ENCODE measurements around the gene CREB5.
"Not testable (repeated sequence)": the region's sequence is repeated elsewhere in the genome, so short reads cannot be mapped to it uniquely, and the experiment has no call there.

CREB5 gene

GRCh38 chr7:28605427-28606085 lies 193.2 kb downstream of the CREB5 start:
- Histone ChIP-seq H3K36me3 (ENCODE audit: control insufficient read depth, insufficient read depth, low read length) (no peaks in the 10 kb centered on the region), H3K27me3 (ENCODE audit: control insufficient read depth, insufficient read depth, low read length) (no peaks in the 10 kb centered on the region), H3K4me1 (ENCODE audit: control insufficient read depth, insufficient read depth, low read length) (no peaks in the 10 kb centered on the region), H3K27ac (ENCODE audit: low read length) (no peak overlapping the region), H3K4me3 (ENCODE audit: low read length) (no peak overlapping the region), H3K9me3 (ENCODE audit: control insufficient read depth, insufficient read depth, low read length) (no peaks in the 10 kb centered on the region)
- no peak for DNase-seq (ENCODE audit: low read depth, low spot score)
- WGBS (ENCODE audit: insufficient coverage, insufficient read length): no CpG with 5 or more reads among the region's 7 CpGs

- no peaks in the 10 kb centered on the region for H3K36me3 ChIP-seq (ENCODE audit: control insufficient read depth, insufficient read depth, low read length)
- H3K4me3 ChIP-seq (ENCODE audit: low read length): no peak overlapping the region
- H3K27ac ChIP-seq (ENCODE audit: low read length): no peak overlapping the region
- H3K4me1 ChIP-seq (ENCODE audit: control insufficient read depth, insufficient read depth, low read length): no peaks in the 10 kb centered on the region
- H3K9me3 ChIP-seq (ENCODE audit: control insufficient read depth, insufficient read depth, low read length): no peaks in the 10 kb centered on the region
- no peaks in the 10 kb centered on the region for H3K27me3 ChIP-seq (ENCODE audit: control insufficient read depth, insufficient read depth, low read length)
- DNase-seq (ENCODE audit: low read depth, low spot score): no peak
Observed at GRCh38 chr7:28606421-28606820, 194.1 kb downstream of the CREB5 start.

- no CpG with 5 or more reads among the region's 4 CpGs for WGBS (ENCODE audit: insufficient coverage, insufficient read length)
- no peak for DNase-seq (ENCODE audit: low read depth, low spot score)
Observed at GRCh38 chr7:28607855-28608193, 195.5 kb downstream of the CREB5 start.

GRCh38 chr7:28608237-28608656 lies 195.9 kb downstream of the CREB5 start:
- H3K27me3 ChIP-seq (ENCODE audit: control insufficient read depth, insufficient read depth, low read length): no peaks in the 10 kb centered on the region
- no peaks in the 10 kb centered on the region for H3K36me3 ChIP-seq (ENCODE audit: control insufficient read depth, insufficient read depth, low read length)
- no peak overlapping the region for H3K4me3 ChIP-seq (ENCODE audit: low read length)
- DNase-seq (ENCODE audit: low read depth, low spot score): no peak
- H3K27ac ChIP-seq (ENCODE audit: low read length): no peak overlapping the region
- 100% methylated on average over 1 of the region's 1 CpG for WGBS (ENCODE audit: insufficient coverage, insufficient read length)
- H3K9me3 ChIP-seq (ENCODE audit: control insufficient read depth, insufficient read depth, low read length): no peaks in the 10 kb centered on the region
- H3K4me1 ChIP-seq (ENCODE audit: control insufficient read depth, insufficient read depth, low read length): no peaks in the 10 kb centered on the region

More at GRCh38 chr7:28607855-28608193, 195.5 kb downstream of the CREB5 start:
- Histone ChIP-seq H3K27me3 (ENCODE audit: control insufficient read depth, insufficient read depth, low read length) (no peaks in the 10 kb centered on the region), H3K27ac (ENCODE audit: low read length) (no peak overlapping the region), H3K4me3 (ENCODE audit: low read length) (no peak overlapping the region), H3K36me3 (ENCODE audit: control insufficient read depth, insufficient read depth, low read length) (no peaks in the 10 kb centered on the region), H3K9me3 (ENCODE audit: control insufficient read depth, insufficient read depth, low read length) (no peaks in the 10 kb centered on the region), H3K4me1 (ENCODE audit: control insufficient read depth, insufficient read depth, low read length) (no peaks in the 10 kb centered on the region)

GRCh38 chr7:28608731-28609130 lies 196.4 kb downstream of the CREB5 start:
- H3K36me3 ChIP-seq (ENCODE audit: control insufficient read depth, insufficient read depth, low read length): no peaks in the 10 kb centered on the region
- no CpG with 5 or more reads among the region's 3 CpGs for WGBS (ENCODE audit: insufficient coverage, insufficient read length)
- no peaks in the 10 kb centered on the region for H3K27me3 ChIP-seq (ENCODE audit: control insufficient read depth, insufficient read depth, low read length)
- DNase-seq (ENCODE audit: low read depth, low spot score): no peak
- H3K4me1 ChIP-seq (ENCODE audit: control insufficient read depth, insufficient read depth, low read length): no peaks in the 10 kb centered on the region
- H3K27ac ChIP-seq (ENCODE audit: low read length): no peak overlapping the region
- H3K4me3 ChIP-seq (ENCODE audit: low read length): no peak overlapping the region
- no peaks in the 10 kb centered on the region for H3K9me3 ChIP-seq (ENCODE audit: control insufficient read depth, insufficient read depth, low read length)

GRCh38 chr7:28609608-28610007 lies 197.3 kb downstream of the CREB5 start:
- H3K27ac ChIP-seq (ENCODE audit: low read length): no peak overlapping the region
- H3K9me3 ChIP-seq (ENCODE audit: control insufficient read depth, insufficient read depth, low read length): no peaks in the 10 kb centered on the region
- H3K4me1 ChIP-seq (ENCODE audit: control insufficient read depth, insufficient read depth, low read length): no peaks in the 10 kb centered on the region
- no peaks in the 10 kb centered on the region for H3K27me3 ChIP-seq (ENCODE audit: control insufficient read depth, insufficient read depth, low read length)
- H3K36me3 ChIP-seq (ENCODE audit: control insufficient read depth, insufficient read depth, low read length): no peaks in the 10 kb centered on the region
- no CpG with 5 or more reads among the region's 3 CpGs for WGBS (ENCODE audit: insufficient coverage, insufficient read length)
- no peak for DNase-seq (ENCODE audit: low read depth, low spot score)
- no peak overlapping the region for H3K4me3 ChIP-seq (ENCODE audit: low read length)

GRCh38 chr7:28611399-28611897 lies 199.1 kb downstream of the CREB5 start:
- H3K4me1 ChIP-seq (ENCODE audit: control insufficient read depth, insufficient read depth, low read length); H3K27me3 ChIP-seq (ENCODE audit: control insufficient read depth, insufficient read depth, low read length); H3K9me3 ChIP-seq (ENCODE audit: control insufficient read depth, insufficient read depth, low read length); H3K27ac ChIP-seq (ENCODE audit: low read length); DNase-seq (ENCODE audit: low read depth, low spot score); H3K36me3 ChIP-seq (ENCODE audit: control insufficient read depth, insufficient read depth, low read length); H3K4me3 ChIP-seq (ENCODE audit: low read length): not testable (repeated sequence)
- WGBS (ENCODE audit: insufficient coverage, insufficient read length): 100% methylated on average over 1 of the region's 4 CpGs

- Histone ChIP-seq H3K36me3 (ENCODE audit: control insufficient read depth, insufficient read depth, low read length) (no peaks in the 10 kb centered on the region), H3K4me3 (ENCODE audit: low read length) (no peak overlapping the region), H3K4me1 (ENCODE audit: control insufficient read depth, insufficient read depth, low read length) (no peaks in the 10 kb centered on the region), H3K27ac (ENCODE audit: low read length) (no peak overlapping the region), H3K9me3 (ENCODE audit: control insufficient read depth, insufficient read depth, low read length) (no peaks in the 10 kb centered on the region), H3K27me3 (ENCODE audit: control insufficient read depth, insufficient read depth, low read length) (no peaks in the 10 kb centered on the region)
- no CpG with 5 or more reads among the region's 6 CpGs for WGBS (ENCODE audit: insufficient coverage, insufficient read length)
- no peak for DNase-seq (ENCODE audit: low read depth, low spot score)
Observed at GRCh38 chr7:28613262-28613661, 200.9 kb downstream of the CREB5 start.

- no CpG with 5 or more reads among the region's 4 CpGs for WGBS (ENCODE audit: insufficient coverage, insufficient read length)
- peak; percentile 29 for DNase-seq (ENCODE audit: low read depth, low spot score)
- no peaks in the 10 kb centered on the region for H3K4me1 ChIP-seq (ENCODE audit: control insufficient read depth, insufficient read depth, low read length)
- H3K27ac ChIP-seq (ENCODE audit: low read length): no peak overlapping the region
- no peak overlapping the region for H3K4me3 ChIP-seq (ENCODE audit: low read length)
- H3K27me3 ChIP-seq (ENCODE audit: control insufficient read depth, insufficient read depth, low read length): no peaks in the 10 kb centered on the region
- H3K36me3 ChIP-seq (ENCODE audit: control insufficient read depth, insufficient read depth, low read length): no peaks in the 10 kb centered on the region
- no peaks in the 10 kb centered on the region for H3K9me3 ChIP-seq (ENCODE audit: control insufficient read depth, insufficient read depth, low read length)
Observed at GRCh38 chr7:28615091-28615490, 202.8 kb downstream of the CREB5 start.

GRCh38 chr7:28617308-28617880 lies 205.1 kb downstream of the CREB5 start:
- no peak for DNase-seq (ENCODE audit: low read depth, low spot score)
- no CpG with 5 or more reads among the region's 2 CpGs for WGBS (ENCODE audit: insufficient coverage, insufficient read length)
- no peak overlapping the region for H3K4me3 ChIP-seq (ENCODE audit: low read length)
- no peaks in the 10 kb centered on the region for H3K4me1 ChIP-seq (ENCODE audit: control insufficient read depth, insufficient read depth, low read length)
- H3K36me3 ChIP-seq (ENCODE audit: control insufficient read depth, insufficient read depth, low read length): no peaks in the 10 kb centered on the region
- H3K9me3 ChIP-seq (ENCODE audit: control insufficient read depth, insufficient read depth, low read length): no peaks in the 10 kb centered on the region
- H3K27ac ChIP-seq (ENCODE audit: low read length): no peak overlapping the region
- no peaks in the 10 kb centered on the region for H3K27me3 ChIP-seq (ENCODE audit: control insufficient read depth, insufficient read depth, low read length)

GRCh38 chr7:28618383-28618782 lies 206.1 kb downstream of the CREB5 start:
- H3K27ac ChIP-seq (ENCODE audit: low read length): no peak overlapping the region
- no CpG with 5 or more reads among the region's 3 CpGs for WGBS (ENCODE audit: insufficient coverage, insufficient read length)
- DNase-seq (ENCODE audit: low read depth, low spot score): no peak

More at GRCh38 chr7:28618383-28618782, 206.1 kb downstream of the CREB5 start:
- H3K4me1 ChIP-seq (ENCODE audit: control insufficient read depth, insufficient read depth, low read length): no peaks in the 10 kb centered on the region
- no peaks in the 10 kb centered on the region for H3K36me3 ChIP-seq (ENCODE audit: control insufficient read depth, insufficient read depth, low read length)
- H3K4me3 ChIP-seq (ENCODE audit: low read length): no peak overlapping the region
- no peaks in the 10 kb centered on the region for H3K27me3 ChIP-seq (ENCODE audit: control insufficient read depth, insufficient read depth, low read length)
- no peaks in the 10 kb centered on the region for H3K9me3 ChIP-seq (ENCODE audit: control insufficient read depth, insufficient read depth, low read length)

Measured in iPS DF 6.9 (cell line).